ENCODE data around the gene DNAJC15. TPM values are rescaled to one million over a fixed set of nuclear protein-coding genes. Genes with fewer than 3 reads are reported as not detected.

Gene DNAJC15
- total and polyA plus RNA-seq, 2 donors (not counting 1 experiment from before 2014, with no cell fraction given), result 18.5 to 34.6 TPM

DNA sequence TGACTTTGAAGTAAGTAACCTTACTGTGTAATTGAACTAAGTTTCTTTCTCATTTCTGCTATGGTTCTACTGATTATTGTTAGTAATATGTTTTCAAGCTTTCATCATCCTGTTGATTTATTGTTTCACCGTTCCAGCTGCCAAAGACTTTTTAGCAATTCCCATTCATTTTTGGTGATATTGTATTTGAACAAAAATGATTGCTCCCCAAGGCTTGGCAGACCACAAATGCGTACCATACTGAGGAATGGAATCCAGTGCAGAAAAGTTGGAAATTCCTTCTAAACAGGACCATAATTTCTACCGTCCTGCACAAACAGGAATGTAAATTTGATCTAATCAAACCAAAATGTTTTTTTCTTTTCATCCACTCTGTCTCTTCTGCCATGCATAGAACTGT is 42.1 kb upstream of the DNAJC15 start:
- peak in 1 of 2 donors; percentile 18 for DNase-seq (ENCODE audit: low read depth in 2 of 2)
- Histone ChIP-seq H3K9me3 (ENCODE audit: control insufficient read depth, insufficient read depth, low read depth, low read length) (no peaks in the 10 kb centered on the region), H3K27ac (ENCODE audit: insufficient read depth, low read length) (no peak overlapping the region), H3K9ac (ENCODE audit: insufficient read depth, low read length) (no peak overlapping the region), H3K4me3 (replicated peaks in 1 of 4; ENCODE audit: control extremely low read depth in 1 of 4, insufficient read depth in 1 of 4, low read depth in 3 of 4, low read length in 4 of 4) (no peak overlapping the region), H2AFZ (ENCODE audit: low read length) (no peak overlapping the region), H3K27me3 (ENCODE audit: control insufficient read depth, insufficient read depth, low read length) (no peaks in the 10 kb centered on the region), H3K79me2 (ENCODE audit: control insufficient read depth, insufficient read depth, low read length) (no peaks in the 10 kb centered on the region), H3K4me2 (ENCODE audit: extremely low read depth, insufficient read depth, low read length) (no peak overlapping the region), H3K4me1 (ENCODE audit: control insufficient read depth, extremely low read depth, insufficient read depth, low read length) (no peaks in the 10 kb centered on the region), H3K36me3 (ENCODE audit: control insufficient read depth, insufficient read depth, low read length) (no peaks in the 10 kb centered on the region), H4K20me1 (ENCODE audit: control insufficient read depth, extremely low read depth, insufficient read depth, low read length) (no peaks in the 10 kb centered on the region)
- TF ChIP-seq, protein P1, sequence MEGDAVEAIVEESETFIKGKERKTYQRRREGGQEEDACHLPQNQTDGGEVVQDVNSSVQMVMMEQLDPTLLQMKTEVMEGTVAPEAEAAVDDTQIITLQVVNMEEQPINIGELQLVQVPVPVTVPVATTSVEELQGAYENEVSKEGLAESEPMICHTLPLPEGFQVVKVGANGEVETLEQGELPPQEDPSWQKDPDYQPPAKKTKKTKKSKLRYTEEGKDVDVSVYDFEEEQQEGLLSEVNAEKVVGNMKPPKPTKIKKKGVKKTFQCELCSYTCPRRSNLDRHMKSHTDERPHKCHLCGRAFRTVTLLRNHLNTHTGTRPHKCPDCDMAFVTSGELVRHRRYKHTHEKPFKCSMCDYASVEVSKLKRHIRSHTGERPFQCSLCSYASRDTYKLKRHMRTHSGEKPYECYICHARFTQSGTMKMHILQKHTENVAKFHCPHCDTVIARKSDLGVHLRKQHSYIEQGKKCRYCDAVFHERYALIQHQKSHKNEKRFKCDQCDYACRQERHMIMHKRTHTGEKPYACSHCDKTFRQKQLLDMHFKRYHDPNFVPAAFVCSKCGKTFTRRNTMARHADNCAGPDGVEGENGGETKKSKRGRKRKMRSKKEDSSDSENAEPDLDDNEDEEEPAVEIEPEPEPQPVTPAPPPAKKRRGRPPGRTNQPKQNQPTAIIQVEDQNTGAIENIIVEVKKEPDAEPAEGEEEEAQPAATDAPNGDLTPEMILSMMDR (conservative IDR thresholded peaks at IDR 0.05 in 1 of 2, IDR thresholded peaks at IDR 0.05 in 1 of 2; ENCODE audit: low read depth in 1 of 2, low read length in 2 of 2), result no peak
- no peak for TF ChIP-seq EZH2 (IDR thresholded peaks at IDR 0.05; ENCODE audit: low read length, missing control alignments)

DNA sequence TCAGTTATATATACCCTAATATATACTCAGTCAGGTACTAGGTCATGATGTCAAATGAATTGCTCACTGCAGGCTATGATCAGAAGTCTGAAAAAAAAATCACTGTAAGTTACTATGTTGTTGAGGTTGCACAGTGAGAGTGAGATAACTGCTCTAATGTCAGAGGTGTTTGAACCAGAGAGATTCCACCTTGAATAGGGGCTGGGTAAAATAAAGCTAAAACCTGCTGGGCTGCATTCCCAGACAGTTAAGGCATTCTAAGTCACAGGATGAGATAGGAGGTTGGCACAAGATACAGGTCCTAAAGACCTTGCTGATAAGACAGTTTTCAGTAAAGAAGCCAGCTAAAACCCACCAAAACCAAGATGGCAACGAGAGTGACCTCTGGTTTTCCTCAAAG is 41.5 kb upstream of the DNAJC15 start:
- Histone ChIP-seq H3K4me3 (replicated peaks in 1 of 4; ENCODE audit: control extremely low read depth in 1 of 4, insufficient read depth in 1 of 4, low read depth in 3 of 4, low read length in 4 of 4) (no peak overlapping the region), H3K9ac (ENCODE audit: insufficient read depth, low read length) (no peak overlapping the region), H2AFZ (ENCODE audit: low read length) (no peak overlapping the region), H3K27ac (ENCODE audit: insufficient read depth, low read length) (no peak overlapping the region), H3K4me1 (ENCODE audit: control insufficient read depth, extremely low read depth, insufficient read depth, low read length) (no peaks in the 10 kb centered on the region), H3K27me3 (ENCODE audit: control insufficient read depth, insufficient read depth, low read length) (no peaks in the 10 kb centered on the region), H3K36me3 (ENCODE audit: control insufficient read depth, insufficient read depth, low read length) (no peaks in the 10 kb centered on the region), H4K20me1 (ENCODE audit: control insufficient read depth, extremely low read depth, insufficient read depth, low read length) (no peaks in the 10 kb centered on the region), H3K79me2 (ENCODE audit: control insufficient read depth, insufficient read depth, low read length) (no peaks in the 10 kb centered on the region), H3K4me2 (ENCODE audit: extremely low read depth, insufficient read depth, low read length) (no peak overlapping the region), H3K9me3 (ENCODE audit: control insufficient read depth, insufficient read depth, low read depth, low read length) (no peaks in the 10 kb centered on the region)
- TF ChIP-seq EZH2 (IDR thresholded peaks at IDR 0.05; ENCODE audit: low read length, missing control alignments), result no peak
- TF ChIP-seq, protein P1 (conservative IDR thresholded peaks at IDR 0.05 in 1 of 2, IDR thresholded peaks at IDR 0.05 in 1 of 2; ENCODE audit: low read depth in 1 of 2, low read length in 2 of 2), result no peak
- DNase-seq (ENCODE audit: low read depth in 2 of 2), result no peak

DNA sequence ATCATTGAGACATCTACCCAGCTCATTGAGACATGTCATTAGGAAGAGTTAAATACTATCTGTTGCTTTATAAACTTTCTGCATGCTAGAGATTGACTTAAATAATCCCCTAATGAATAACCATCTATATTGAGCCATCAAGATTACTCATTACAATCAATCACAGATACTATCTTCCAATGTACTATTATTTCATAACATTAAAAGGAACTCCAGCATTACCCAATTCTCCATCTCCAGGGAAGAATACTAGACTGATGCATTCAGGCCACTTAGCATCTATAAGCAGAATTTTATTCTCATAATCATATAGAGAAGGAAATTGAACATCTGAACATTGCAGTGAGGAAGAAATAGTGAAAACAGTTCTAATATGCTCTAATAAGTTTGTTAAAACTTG is 39.4 kb upstream of the DNAJC15 start:
- no peak overlapping the region for H2AFZ ChIP-seq (ENCODE audit: low read length)
- H3K27me3 ChIP-seq (ENCODE audit: control insufficient read depth, insufficient read depth, low read length), result no peaks in the 10 kb centered on the region
- no peaks in the 10 kb centered on the region for H3K9me3 ChIP-seq (ENCODE audit: control insufficient read depth, insufficient read depth, low read depth, low read length)
- no peaks in the 10 kb centered on the region for H4K20me1 ChIP-seq (ENCODE audit: control insufficient read depth, extremely low read depth, insufficient read depth, low read length)
- no peaks in the 10 kb centered on the region for H3K36me3 ChIP-seq (ENCODE audit: control insufficient read depth, insufficient read depth, low read length)
- H3K4me3 ChIP-seq (replicated peaks in 1 of 4; ENCODE audit: control extremely low read depth in 1 of 4, insufficient read depth in 1 of 4, low read depth in 3 of 4, low read length in 4 of 4), result no peak overlapping the region
- no peaks in the 10 kb centered on the region for H3K4me1 ChIP-seq (ENCODE audit: control insufficient read depth, extremely low read depth, insufficient read depth, low read length)
- no peak for DNase-seq (ENCODE audit: low read depth in 2 of 2)
- H3K9ac ChIP-seq (ENCODE audit: insufficient read depth, low read length), result no peak overlapping the region
- no peaks in the 10 kb centered on the region for H3K79me2 ChIP-seq (ENCODE audit: control insufficient read depth, insufficient read depth, low read length)
- H3K4me2 ChIP-seq (ENCODE audit: extremely low read depth, insufficient read depth, low read length), result no peak overlapping the region
- TF ChIP-seq, protein P1 (conservative IDR thresholded peaks at IDR 0.05 in 1 of 2, IDR thresholded peaks at IDR 0.05 in 1 of 2; ENCODE audit: low read depth in 1 of 2, low read length in 2 of 2), result no peak
- TF ChIP-seq EZH2 (IDR thresholded peaks at IDR 0.05; ENCODE audit: low read length, missing control alignments), result no peak
- H3K27ac ChIP-seq (ENCODE audit: insufficient read depth, low read length), result no peak overlapping the region

All from fibroblast of lung (primary cell).